Left colon (tissue), 2 donors: ENCODE results near the gene ROR2. TPM values are rescaled to one million over a fixed set of nuclear protein-coding genes. Genes with fewer than 3 reads are reported as not detected.

Experiments
- ATAC-seq: fragments of 200-7000 bp; cut with Tn5 transposase; one replicate; pipeline ENCODE4 v1.9.1; 2020; ENCODE audit warnings: mild to moderate bottlenecking, moderate library complexity
- DNase-seq, 2 donors: peaks; one replicate each; pipeline ENCODE4 v3.0.0-alpha.2; 2020
- intact Hi-C, 2 donors: fragments of 100-400 bp; cut with DNase I in 1 of 2; cut with micrococcal nuclease in 1 of 2; formaldehyde crosslinking; loops; one replicate each; pipeline versions ENCODE4 v1.11.2 to v1.14.0; 2022; cut with DNase I, micrococcal nuclease
- total RNA-seq, 2 donors: library from RNA; stranded (reverse); fragmentation: NEBNext Ultra II Directional; extraction: Animal tissue kit (Norgen Biotek cat#: 25700); gene quantifications; one replicate each; pipeline ENCODE4 v1.2.1, GENCODE V29; 2021
- donor health status: DM: no; HTN: no; CAD: no.
- donor health status: DM: yes; HTN: yes; CAD: no.

Gene ROR2
- total RNA-seq, 2 donors from 2014 or later, result 6.2 to 8.3 TPM

DNA sequence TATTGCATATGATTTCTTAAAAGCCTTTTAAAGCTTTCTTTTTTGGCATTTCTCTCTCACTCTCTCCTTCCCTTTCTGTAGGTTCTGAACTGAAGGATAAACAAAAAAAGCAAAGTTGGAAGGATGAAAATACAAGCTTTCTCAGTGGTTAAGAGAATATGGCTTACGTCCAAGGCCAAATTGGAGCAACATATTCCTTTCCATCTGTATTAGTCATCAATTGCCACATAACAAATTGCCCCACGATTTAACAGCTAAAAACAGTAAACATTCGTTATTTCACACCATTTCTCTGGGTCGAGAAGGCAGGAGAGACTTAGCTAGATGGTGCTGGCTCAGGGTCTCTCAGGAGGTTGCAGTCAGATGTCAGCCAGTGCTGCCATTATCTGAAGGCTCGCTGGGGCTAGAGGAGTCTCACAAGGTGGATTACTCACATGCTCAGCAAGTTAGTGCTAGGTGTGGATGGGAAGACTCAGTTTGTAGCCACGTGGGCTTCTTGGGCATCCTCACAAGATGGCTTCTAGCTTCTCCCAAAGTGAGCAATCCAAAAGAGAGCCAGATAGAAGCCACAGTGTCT is 2.0 kb upstream of the ROR2 start:
- DNase-seq (no peak), ATAC-seq (no peak)
- intact Hi-C loops, result no loop called here

- intact Hi-C loops, result loop anchor here in 1 of 2 donors (10.0 kb wide), 1 partner anchor 175 kb away; no protein-coding TSS in a partner anchor
- peak; percentile 19 for ATAC-seq
- DNase-seq, result peak in 1 of 2 donors; percentile 31
Observed at GRCh38 chr9:91949392-91949945, 559 bp downstream of the ROR2 start.

GRCh38 chr9:91948597-91949391 is 1.2 kb downstream of the ROR2 start:
- ATAC-seq (peak; percentile 70), DNase-seq (peak; percentile 61 to 62)
- intact Hi-C loops, result loop anchor here in 1 of 2 donors (10.0 kb wide), 1 partner anchor 174 kb away; no protein-coding TSS in a partner anchor

DNA sequence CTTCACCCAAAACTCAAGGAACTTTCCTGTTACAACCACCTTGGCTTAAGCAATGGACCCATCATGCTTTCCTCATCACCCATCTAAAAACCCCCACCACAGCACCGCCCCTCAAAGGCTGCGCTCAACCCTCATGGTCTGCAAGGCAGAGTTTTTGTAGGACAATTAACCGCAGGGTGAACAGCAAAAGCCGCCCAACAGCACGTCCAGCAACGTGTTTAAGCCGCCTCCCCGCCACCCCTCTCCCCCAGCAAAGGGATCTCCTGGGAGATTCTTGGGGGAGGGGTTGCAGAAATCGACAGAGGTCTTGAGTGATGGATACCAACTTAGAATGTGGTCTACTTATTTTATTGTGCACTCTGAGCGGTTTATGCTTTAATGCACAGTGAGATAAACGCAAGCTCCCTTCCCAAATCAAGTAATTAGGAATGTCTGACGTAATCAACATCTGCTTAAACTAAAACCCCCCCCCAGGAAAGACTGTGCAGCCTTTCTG is 1.9 kb downstream of the ROR2 start:
- ATAC-seq (no peak), DNase-seq (peak in 1 of 2 donors; percentile 31)
- intact Hi-C loops, result loop anchor here in 1 of 2 donors (10.0 kb wide), 1 partner anchor 173 kb away; no protein-coding TSS in a partner anchor

DNA sequence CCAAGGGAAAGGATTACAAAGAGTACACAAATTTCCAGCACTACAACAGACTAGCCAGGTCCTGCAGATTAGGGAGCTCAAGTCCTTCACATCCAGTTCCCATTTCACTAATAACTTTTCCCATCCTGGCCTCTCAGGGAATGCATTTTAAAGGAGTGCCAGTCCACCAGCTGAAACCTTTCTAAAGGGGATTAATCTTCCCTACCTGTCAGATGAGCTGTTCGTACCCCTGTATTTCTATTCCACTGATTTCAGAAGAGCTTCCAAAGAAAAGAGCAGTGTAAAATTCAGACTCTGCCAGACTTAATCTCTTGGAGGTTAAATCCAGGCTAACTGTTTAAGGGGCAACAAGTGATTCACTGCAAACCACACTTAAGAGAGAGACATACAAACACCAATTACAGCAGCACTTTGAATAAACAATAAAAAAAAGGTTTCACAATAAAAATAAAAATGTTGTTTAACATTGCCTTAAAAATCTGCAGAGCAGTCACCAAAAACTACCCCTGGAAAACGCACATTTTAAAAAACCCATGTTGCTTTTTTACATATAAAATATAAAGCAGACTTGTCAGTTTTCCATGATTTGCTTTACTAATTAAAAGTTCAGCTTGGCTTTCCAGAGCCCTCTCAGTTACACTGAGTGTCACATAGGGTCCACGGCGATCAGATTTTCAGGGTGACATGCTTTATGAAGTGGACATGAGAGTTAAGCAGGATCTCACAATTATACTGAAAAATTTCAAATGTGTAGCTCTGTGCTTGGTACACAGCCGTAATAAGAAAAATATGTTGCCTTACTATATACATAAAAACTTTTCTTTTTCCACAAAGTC is 3.2 kb downstream of the ROR2 start:
- no peak for DNase-seq
- intact Hi-C loops, result loop anchor here in 1 of 2 donors (10.0 kb wide), 1 partner anchor 172 kb away; no protein-coding TSS in a partner anchor

GRCh38 chr9:91946196-91946595 is 3.8 kb downstream of the ROR2 start:
- intact Hi-C loops, result loop anchor here in 1 of 2 donors (10.0 kb wide), 1 partner anchor 171 kb away; no protein-coding TSS in a partner anchor
- no peak for ATAC-seq
- DNase-seq, result no peak

More for the DNA sequence above, 3.2 kb downstream of the ROR2 start:
- ATAC-seq, result no peak

GRCh38 chr9:91945277-91946085 is 4.5 kb downstream of the ROR2 start:
- intact Hi-C loops, result loop anchor here in 1 of 2 donors (10.0 kb wide), 1 partner anchor 171 kb away; no protein-coding TSS in a partner anchor
- DNase-seq (peak; percentile 57 to 70), ATAC-seq (peak; percentile 48)

- intact Hi-C loops, result loop anchor here in 1 of 2 donors (10.0 kb wide), 1 partner anchor 170 kb away; no protein-coding TSS in a partner anchor
- no peak for ATAC-seq
- no peak for DNase-seq
Observed at GRCh38 chr9:91944711-91945110, 5.3 kb downstream of the ROR2 start.

GRCh38 chr9:91943478-91944470 is 6.3 kb downstream of the ROR2 start:
- no peak for ATAC-seq
- DNase-seq, result no peak
- intact Hi-C loops, result loop anchor here in 1 of 2 donors (10.0 kb wide), 1 partner anchor 169 kb away; no protein-coding TSS in a partner anchor

DNA sequence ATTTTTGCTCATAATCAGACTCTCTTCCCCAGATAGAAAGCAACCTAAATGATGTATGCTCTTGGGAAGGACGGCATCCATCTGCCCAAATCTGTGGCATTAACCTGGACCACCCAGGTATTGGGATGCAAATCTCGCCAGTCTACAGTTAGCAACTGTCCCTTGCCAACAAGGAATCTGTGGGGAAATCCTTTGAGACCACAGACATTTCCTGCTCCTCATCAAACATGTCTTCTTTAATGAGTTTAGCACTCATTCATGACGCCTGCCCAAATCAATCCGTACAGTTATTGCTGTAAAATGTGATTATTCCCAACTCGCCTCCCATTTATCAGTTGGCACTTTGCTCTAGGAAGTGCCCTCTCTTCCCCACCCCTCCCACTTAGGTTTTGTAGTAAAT is 7.8 kb downstream of the ROR2 start:
- ATAC-seq, result no peak
- intact Hi-C loops, result loop anchor here in 1 of 2 donors (10.0 kb wide), 1 partner anchor 167 kb away; no protein-coding TSS in a partner anchor
- no peak for DNase-seq

DNA sequence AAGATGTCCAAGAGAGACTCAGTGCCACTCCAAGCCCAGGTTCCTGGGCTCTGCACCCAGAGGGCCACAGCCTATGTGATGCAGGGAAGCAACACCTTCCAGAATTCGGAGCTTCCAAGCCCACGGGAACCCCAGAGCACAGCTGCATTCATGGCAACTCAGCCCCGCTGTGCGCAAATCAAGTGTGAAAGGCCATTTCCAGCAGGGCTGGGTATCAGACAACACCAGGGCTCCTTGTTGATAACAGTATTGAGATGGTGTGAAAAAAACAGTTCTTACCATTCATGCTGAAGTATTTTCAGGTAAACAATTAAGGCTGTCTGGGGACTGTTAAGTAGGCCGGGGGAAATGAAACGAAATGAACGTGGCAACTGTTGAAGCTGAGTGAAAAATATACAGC is 10.1 kb downstream of the ROR2 start:
- intact Hi-C loops, result loop anchor here in 1 of 2 donors (10.0 kb wide), 1 partner anchor 165 kb away; no protein-coding TSS in a partner anchor
- no peak for DNase-seq
- no peak for ATAC-seq

- intact Hi-C loops, result no loop called here
- DNase-seq, result no peak
Observed at GRCh38 chr9:91937727-91938126, 12.3 kb downstream of the ROR2 start.

GRCh38 chr9:91937056-91937455 is 13.0 kb downstream of the ROR2 start:
- DNase-seq (no peak), ATAC-seq (no peak)
- intact Hi-C loops, result no loop called here

More at GRCh38 chr9:91937727-91938126, 12.3 kb downstream of the ROR2 start:
- ATAC-seq, result no peak

GRCh38 chr9:91935805-91936514 is 14.1 kb downstream of the ROR2 start:
- intact Hi-C loops, result no loop called here
- no peak for ATAC-seq
- DNase-seq, result no peak

DNA sequence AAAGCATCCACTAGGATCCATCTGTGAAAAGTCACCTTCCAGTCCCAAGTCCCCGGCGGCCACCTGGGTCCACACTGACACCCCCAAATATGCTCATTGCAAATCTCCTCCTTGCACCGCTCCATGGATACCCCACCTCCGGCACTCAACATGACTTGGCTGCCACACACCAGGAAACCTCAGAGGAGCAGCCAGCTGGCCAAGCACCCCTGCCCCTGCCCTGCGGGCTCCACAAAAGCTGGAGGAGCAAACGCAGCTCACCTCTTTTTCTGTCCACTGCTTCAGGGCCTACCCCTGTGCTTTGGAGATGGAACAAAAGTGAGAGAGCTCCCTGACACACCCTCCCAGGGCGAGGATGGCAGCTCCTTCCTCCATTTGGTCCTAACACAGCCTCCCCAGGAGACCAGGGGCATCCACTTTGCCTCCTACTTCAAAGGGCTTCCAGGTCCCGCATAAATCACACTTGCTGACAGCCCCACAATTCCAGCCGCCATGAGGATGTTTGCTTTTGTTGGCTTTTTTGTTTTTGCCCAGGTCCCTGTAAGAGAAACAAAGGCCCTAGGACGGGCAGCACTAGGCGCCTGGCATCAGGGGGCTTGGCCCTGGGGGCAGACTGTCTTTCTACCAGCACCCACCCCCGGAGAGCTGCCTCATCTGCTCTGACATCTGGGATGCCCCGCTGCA is 14.8 kb downstream of the ROR2 start:
- DNase-seq (no peak), ATAC-seq (no peak)
- intact Hi-C loops, result no loop called here
